ENCODE results near the gene ZNF474. TPM values are rescaled to one million over a fixed set of nuclear protein-coding genes. Genes with fewer than 3 reads are reported as not detected.

ZNF474 gene
- total and polyA plus RNA-seq, 2 of the 4 experiments (the other 2 are of a cell fraction): 0.24 to 0.54 TPM

DNA sequence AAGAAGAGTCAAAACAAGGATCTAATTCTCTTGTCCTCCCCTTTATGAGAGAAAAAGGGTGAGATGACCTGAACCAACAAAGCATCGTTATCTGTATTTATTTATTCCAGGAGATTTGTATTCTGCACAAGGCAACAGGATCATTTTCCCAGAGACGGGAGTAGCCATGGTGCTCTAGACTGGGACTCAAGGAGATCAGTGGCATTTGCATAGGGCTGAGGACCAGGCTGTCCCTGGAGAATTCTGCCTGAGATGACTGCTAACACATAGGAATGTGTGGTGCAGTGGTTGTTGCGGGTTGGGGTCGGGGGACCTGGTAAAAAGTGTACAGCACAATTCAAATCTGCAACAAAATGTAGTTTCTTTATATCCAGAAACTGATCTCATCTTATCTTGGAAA, 22.3 kb upstream of the ZNF474 start:
- ATAC-seq (ENCODE audit: low read depth): no peak
- 0 out of 2 replicates have a peak, but pooled peaks cover 3% of the 10 kb centered on the region for H3K9me1 ChIP-seq (ENCODE audit: insufficient read depth, low read length)
- ChIA-PET POLR2A (ENCODE audit: unreplicated experiment) (no interaction called here), CTCF (no interaction called here)
- H4K91ac ChIP-seq (ENCODE audit: insufficient read depth, low read depth, low read length): no peak overlapping the region
- peak overlapping the region; percentile 16; the same call in 1 of the 2 replicates for H2BK20ac ChIP-seq (ENCODE audit: low read depth, low read length)
- H2AK9ac ChIP-seq (replicated peaks; ENCODE audit: low read depth, low read length, poor library complexity): no peak overlapping the region
- no peak overlapping the region for H3K23ac ChIP-seq (ENCODE audit: low read depth, low read length)
- H3K14ac ChIP-seq (replicated peaks; ENCODE audit: low read depth, low read length): no peak overlapping the region
- WGBS, 2 experiments (ENCODE audit: extremely low coverage in 2 of 2, insufficient read length in 1 of 2): 100% methylated on average over 2 of the region's 4 CpGs; no CpG with 5 or more reads in 1 of the 2 experiments
- H2BK15ac ChIP-seq (ENCODE audit: low read depth, low read length): no peak overlapping the region
- no peaks in the 10 kb centered on the region for H3K9me3 ChIP-seq (ENCODE audit: control insufficient read depth, insufficient read depth, low read length)
- no TSS peak for BruUV-seq (replicated peaks)
- intact Hi-C loops (cut with micrococcal nuclease): no loop called here
- H2BK5ac ChIP-seq (ENCODE audit: low read depth, low read length, poor library complexity, severe bottlenecking): no peak overlapping the region
- H3K18ac ChIP-seq (ENCODE audit: low read depth, low read length): no peak overlapping the region
- H3K4me1 ChIP-seq (ENCODE audit: control insufficient read depth, insufficient read depth, low read length): peaks cover 3% of the 10 kb centered on the region; the same call in 1 of the 2 replicates
- H3K56ac ChIP-seq (ENCODE audit: extremely low read depth, insufficient read depth, low read length): no peak overlapping the region
- H2AFZ ChIP-seq (replicated peaks; ENCODE audit: low read length, poor library complexity): no peak overlapping the region
- H3K36me3 ChIP-seq (ENCODE audit: control insufficient read depth, insufficient read depth, low read length): no peaks in the 10 kb centered on the region
- H3K79me1 ChIP-seq (ENCODE audit: low read depth in 1 of 2, low read length in 2 of 2): no peaks in the 10 kb centered on the region
- in situ Hi-C loops (cut with MboI; ENCODE audit: low sequenced_read_pairs): no loop called here
- no peak overlapping the region for H2BK120ac ChIP-seq (ENCODE audit: low read depth, low read length)
- dilution Hi-C loops (cut with HindIII; ENCODE audit: low sequenced_read_pairs, unreplicated experiment): no loop called here
- no peak for DNase-seq
- no peak overlapping the region for H4K8ac ChIP-seq (ENCODE audit: low read depth in 2 of 2, low read length in 2 of 2)
- H3K4ac ChIP-seq (ENCODE audit: low read depth, low read length): no peak overlapping the region
- no peak overlapping the region for H3K9ac ChIP-seq (ENCODE audit: low read depth, low read length)
- H3K27ac ChIP-seq (ENCODE audit: insufficient read depth, low read length): no peak overlapping the region
- H3K4me2 ChIP-seq (ENCODE audit: low read depth, low read length): no peak overlapping the region
- no peak overlapping the region for H3K4me3 ChIP-seq (ENCODE audit: insufficient read depth, low read depth, low read length)
- H2AK5ac ChIP-seq (ENCODE audit: low read depth, low read length): no peak overlapping the region
- no peaks in the 10 kb centered on the region for H3K27me3 ChIP-seq (ENCODE audit: control insufficient read depth, insufficient read depth, low read length)
- no peak for TF ChIP-seq BHLHE40 (IDR thresholded peaks at IDR 0.05; ENCODE audit: low read depth, low read length)
- TF ChIP-seq, protein P1, sequence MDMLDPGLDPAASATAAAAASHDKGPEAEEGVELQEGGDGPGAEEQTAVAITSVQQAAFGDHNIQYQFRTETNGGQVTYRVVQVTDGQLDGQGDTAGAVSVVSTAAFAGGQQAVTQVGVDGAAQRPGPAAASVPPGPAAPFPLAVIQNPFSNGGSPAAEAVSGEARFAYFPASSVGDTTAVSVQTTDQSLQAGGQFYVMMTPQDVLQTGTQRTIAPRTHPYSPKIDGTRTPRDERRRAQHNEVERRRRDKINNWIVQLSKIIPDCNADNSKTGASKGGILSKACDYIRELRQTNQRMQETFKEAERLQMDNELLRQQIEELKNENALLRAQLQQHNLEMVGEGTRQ (IDR thresholded peaks at IDR 0.05; ENCODE audit: low read depth, low read length): no peak
- no peak for TF ChIP-seq RAD21 (IDR thresholded peaks at IDR 0.05; ENCODE audit: low read length)
- TF ChIP-seq, protein P2, sequence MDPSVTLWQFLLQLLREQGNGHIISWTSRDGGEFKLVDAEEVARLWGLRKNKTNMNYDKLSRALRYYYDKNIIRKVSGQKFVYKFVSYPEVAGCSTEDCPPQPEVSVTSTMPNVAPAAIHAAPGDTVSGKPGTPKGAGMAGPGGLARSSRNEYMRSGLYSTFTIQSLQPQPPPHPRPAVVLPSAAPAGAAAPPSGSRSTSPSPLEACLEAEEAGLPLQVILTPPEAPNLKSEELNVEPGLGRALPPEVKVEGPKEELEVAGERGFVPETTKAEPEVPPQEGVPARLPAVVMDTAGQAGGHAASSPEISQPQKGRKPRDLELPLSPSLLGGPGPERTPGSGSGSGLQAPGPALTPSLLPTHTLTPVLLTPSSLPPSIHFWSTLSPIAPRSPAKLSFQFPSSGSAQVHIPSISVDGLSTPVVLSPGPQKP (IDR thresholded peaks at IDR 0.05; ENCODE audit: borderline replicate concordance, low read depth, low read length): no peak
- TF ChIP-seq RCOR1 (IDR thresholded peaks at IDR 0.05; ENCODE audit: insufficient replicate concordance, low read length): no peak
- TF ChIP-seq CHD1 (IDR thresholded peaks at IDR 0.05; ENCODE audit: low read depth, low read length): no peak
- no peak for TF ChIP-seq NFE2L2 (IDR thresholded peaks at IDR 0.05; ENCODE audit: low read depth, low read length)
- TF ChIP-seq MXI1 (IDR thresholded peaks at IDR 0.05; ENCODE audit: borderline replicate concordance, low read depth, low read length): no peak
- TF ChIP-seq MAZ (IDR thresholded peaks at IDR 0.05; ENCODE audit: borderline replicate concordance, low read depth, low read length): no peak
- no peak for TF ChIP-seq FOS (IDR thresholded peaks at IDR 0.05; ENCODE audit: low read depth, low read length)
- TF ChIP-seq SMC3 (IDR thresholded peaks at IDR 0.05; ENCODE audit: low read depth, low read length): no peak
- TF ChIP-seq POLR2A (IDR thresholded peaks at IDR 0.05; ENCODE audit: low read depth, low read length): no peak
- TF ChIP-seq, protein P3, sequence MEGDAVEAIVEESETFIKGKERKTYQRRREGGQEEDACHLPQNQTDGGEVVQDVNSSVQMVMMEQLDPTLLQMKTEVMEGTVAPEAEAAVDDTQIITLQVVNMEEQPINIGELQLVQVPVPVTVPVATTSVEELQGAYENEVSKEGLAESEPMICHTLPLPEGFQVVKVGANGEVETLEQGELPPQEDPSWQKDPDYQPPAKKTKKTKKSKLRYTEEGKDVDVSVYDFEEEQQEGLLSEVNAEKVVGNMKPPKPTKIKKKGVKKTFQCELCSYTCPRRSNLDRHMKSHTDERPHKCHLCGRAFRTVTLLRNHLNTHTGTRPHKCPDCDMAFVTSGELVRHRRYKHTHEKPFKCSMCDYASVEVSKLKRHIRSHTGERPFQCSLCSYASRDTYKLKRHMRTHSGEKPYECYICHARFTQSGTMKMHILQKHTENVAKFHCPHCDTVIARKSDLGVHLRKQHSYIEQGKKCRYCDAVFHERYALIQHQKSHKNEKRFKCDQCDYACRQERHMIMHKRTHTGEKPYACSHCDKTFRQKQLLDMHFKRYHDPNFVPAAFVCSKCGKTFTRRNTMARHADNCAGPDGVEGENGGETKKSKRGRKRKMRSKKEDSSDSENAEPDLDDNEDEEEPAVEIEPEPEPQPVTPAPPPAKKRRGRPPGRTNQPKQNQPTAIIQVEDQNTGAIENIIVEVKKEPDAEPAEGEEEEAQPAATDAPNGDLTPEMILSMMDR (conservative IDR thresholded peaks at IDR 0.05; ENCODE audit: low read depth, low read length): no peak
- TF ChIP-seq CEBPB (IDR thresholded peaks at IDR 0.05; ENCODE audit: low read depth, low read length): no peak
- TF ChIP-seq RFX5 (IDR thresholded peaks at IDR 0.05; ENCODE audit: low read depth, low read length): no peak
- TF ChIP-seq MAFK (IDR thresholded peaks at IDR 0.05; ENCODE audit: low read depth, low read length): no peak
- H4K5ac ChIP-seq (ENCODE audit: low read depth, low read length): no peak overlapping the region
- H4K20me1 ChIP-seq (ENCODE audit: insufficient read depth, low read length): no peaks in the 10 kb centered on the region
